TTC549 (cell line): ENCODE results near the gene CDKAL1.
"Not testable (repeated sequence)": the region's sequence is repeated elsewhere in the genome, so short reads cannot be mapped to it uniquely, and the experiment has no call there.

Source experiments
- FAIRE-seq: peaks from 2 replicates; lab custom pipeline; 2012; peaks lifted over from hg19 to GRCh38; lab: Jason Lieb, UNC

Gene CDKAL1

GRCh38 chr6:20594299-20594853 lies 60.1 kb downstream of the CDKAL1 start:
- FAIRE-seq = not testable (repeated sequence)

- FAIRE-seq = no peak
Measured at GRCh38 chr6:20599302-20600051, 65.2 kb downstream of the CDKAL1 start.

- FAIRE-seq = no peak
Measured at GRCh38 chr6:20600831-20601230, 66.6 kb downstream of the CDKAL1 start.

GRCh38 chr6:20604159-20604558 lies 69.9 kb downstream of the CDKAL1 start:
- FAIRE-seq = no peak

- no peak for FAIRE-seq
Measured at GRCh38 chr6:20605061-20605460, 70.8 kb downstream of the CDKAL1 start.

GRCh38 chr6:20605581-20605980 lies 71.3 kb downstream of the CDKAL1 start:
- FAIRE-seq = no peak

- FAIRE-seq = no peak
Measured at GRCh38 chr6:20606831-20607230, 72.6 kb downstream of the CDKAL1 start.

GRCh38 chr6:20608356-20608755 lies 74.1 kb downstream of the CDKAL1 start:
- FAIRE-seq = no peak

GRCh38 chr6:20608905-20609304 lies 74.6 kb downstream of the CDKAL1 start:
- no peak for FAIRE-seq

- FAIRE-seq = not testable (repeated sequence)
Measured at GRCh38 chr6:20609924-20610323, 75.7 kb downstream of the CDKAL1 start.

- FAIRE-seq = no peak
Measured at GRCh38 chr6:20610636-20611370, 76.5 kb downstream of the CDKAL1 start.

- FAIRE-seq = not testable (repeated sequence)
Measured at GRCh38 chr6:20617537-20617936, 83.3 kb downstream of the CDKAL1 start.

- no peak for FAIRE-seq
Measured at GRCh38 chr6:20620043-20620442, 85.8 kb downstream of the CDKAL1 start.

GRCh38 chr6:20623761-20624160 lies 89.5 kb downstream of the CDKAL1 start:
- no peak for FAIRE-seq

- no peak for FAIRE-seq
Measured at GRCh38 chr6:20626165-20626564, 91.9 kb downstream of the CDKAL1 start.

GRCh38 chr6:20629509-20629908 lies 95.3 kb downstream of the CDKAL1 start:
- FAIRE-seq = no peak

GRCh38 chr6:20630136-20630535 lies 95.9 kb downstream of the CDKAL1 start:
- no peak for FAIRE-seq

- no peak for FAIRE-seq
Measured at GRCh38 chr6:20630617-20631548, 96.6 kb downstream of the CDKAL1 start.

GRCh38 chr6:20631549-20631924 lies 97.3 kb downstream of the CDKAL1 start:
- FAIRE-seq = no peak

GRCh38 chr6:20632696-20633095 lies 98.4 kb downstream of the CDKAL1 start:
- no peak for FAIRE-seq

GRCh38 chr6:20633566-20634340 lies 99.5 kb downstream of the CDKAL1 start:
- FAIRE-seq = no peak

GRCh38 chr6:20639161-20639560 lies 104.9 kb downstream of the CDKAL1 start:
- FAIRE-seq = no peak
